Hepatocyte (in vitro differentiated cells): Measurements from ENCODE around the gene SCGN.

Experiments used
- CTCF ChIP-seq: fragments of 200-600 bp; sonication (generic); IDR thresholded peaks from 2 replicates; pipeline ENCODE4 v1.5.1; 2016; ENCODE audit warnings: antibody characterized with exemption, mild to moderate bottlenecking; ENCODE audit not compliant: poor library complexity
- EZH2phosphoT487 ChIP-seq: fragments of 200-600 bp; sonication (generic); IDR thresholded peaks from one replicate; pipeline ENCODE4 v1.6.1; 2018; ENCODE audit warnings: antibody characterized with exemption, mild to moderate bottlenecking, low read depth, moderate library complexity; ENCODE audit not compliant: unreplicated experiment, severe bottlenecking

GRCh38 chr6:25639653-25640052, 12.4 kb upstream of the SCGN start:
- TF ChIP-seq CTCF (no peak), EZH2phosphoT487 (no peak)
